HCT116 (cell line): ENCODE results near the gene COBLL1.

ENCODE experiments used
- EGR1 ChIP-seq: IDR thresholded peaks from 2 replicates; pipeline ENCODE4 v1.6.1; 2012; ENCODE audit warnings: low read depth
- ELF1 ChIP-seq: IDR thresholded peaks from 2 replicates; pipeline ENCODE4 v1.6.1; 2012; ENCODE audit warnings: low read depth, borderline replicate concordance
- POLR2A ChIP-seq: IDR thresholded peaks from 2 replicates; pipeline ENCODE4 v1.7.0; 2011; ENCODE audit warnings: borderline replicate concordance; ENCODE audit not compliant: insufficient read depth, insufficient read length; ENCODE audit errors: extremely low read depth
- SIN3A ChIP-seq: IDR thresholded peaks from 2 replicates; pipeline ENCODE4 v1.6.1; 2012; ENCODE audit warnings: low read depth
- SRF ChIP-seq: IDR thresholded peaks from 2 replicates; pipeline ENCODE4 v1.6.1; 2012; ENCODE audit warnings: low read depth
- TF ChIP-seq, protein P1 (sequence below), 3 experiments: fragments of 200-600 bp in 1 of 3; sonication (generic) in 1 of 3; IDR thresholded peaks in 2 of 3; conservative IDR thresholded peaks in 1 of 3; 2 replicates each; pipeline ENCODE4 v1.5.1; 2012 to 2017; ENCODE audit warnings: low read depth in 2 of 3, low read length in 2 of 3, antibody characterized with exemption in 1 of 3, borderline replicate concordance in 1 of 3, control low read depth in 1 of 3, mild to moderate bottlenecking in 1 of 3, mixed read lengths in 1 of 3, mixed run types in 1 of 3, moderate library complexity in 1 of 3; ENCODE audit not compliant: insufficient read depth in 1 of 3

- TF ChIP-seq, protein P1, sequence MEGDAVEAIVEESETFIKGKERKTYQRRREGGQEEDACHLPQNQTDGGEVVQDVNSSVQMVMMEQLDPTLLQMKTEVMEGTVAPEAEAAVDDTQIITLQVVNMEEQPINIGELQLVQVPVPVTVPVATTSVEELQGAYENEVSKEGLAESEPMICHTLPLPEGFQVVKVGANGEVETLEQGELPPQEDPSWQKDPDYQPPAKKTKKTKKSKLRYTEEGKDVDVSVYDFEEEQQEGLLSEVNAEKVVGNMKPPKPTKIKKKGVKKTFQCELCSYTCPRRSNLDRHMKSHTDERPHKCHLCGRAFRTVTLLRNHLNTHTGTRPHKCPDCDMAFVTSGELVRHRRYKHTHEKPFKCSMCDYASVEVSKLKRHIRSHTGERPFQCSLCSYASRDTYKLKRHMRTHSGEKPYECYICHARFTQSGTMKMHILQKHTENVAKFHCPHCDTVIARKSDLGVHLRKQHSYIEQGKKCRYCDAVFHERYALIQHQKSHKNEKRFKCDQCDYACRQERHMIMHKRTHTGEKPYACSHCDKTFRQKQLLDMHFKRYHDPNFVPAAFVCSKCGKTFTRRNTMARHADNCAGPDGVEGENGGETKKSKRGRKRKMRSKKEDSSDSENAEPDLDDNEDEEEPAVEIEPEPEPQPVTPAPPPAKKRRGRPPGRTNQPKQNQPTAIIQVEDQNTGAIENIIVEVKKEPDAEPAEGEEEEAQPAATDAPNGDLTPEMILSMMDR (IDR thresholded peaks at IDR 0.05 in 2 of 3, conservative IDR thresholded peaks at IDR 0.05 in 1 of 3; ENCODE audit: borderline replicate concordance in 1 of 3, insufficient read depth in 1 of 3, low read depth in 2 of 3, low read length in 2 of 3), result no peak
- TF ChIP-seq POLR2A (no peak), SRF (no peak), EGR1 (no peak), ELF1 (no peak), SIN3A (no peak)
Observed at GRCh38 chr2:164677271-164677670, 164.4 kb downstream of the COBLL1 start.
